DOHH2 (cell line): ENCODE data around the gene CORT.

Source experiments
- CTCF ChIP-seq: fragments of 200-600 bp; sonication (generic); IDR thresholded peaks from one replicate; pipeline ENCODE4 v1.5.1; 2014; ENCODE audit warnings: antibody characterized with exemption, mild to moderate bottlenecking, low read depth, low read length; ENCODE audit not compliant: poor library complexity, severe bottlenecking
- EZH2phosphoT487 ChIP-seq: fragments of 200-600 bp; sonication (generic); IDR thresholded peaks from 2 replicates; pipeline ENCODE4 v1.6.1; 2017; ENCODE audit warnings: borderline replicate concordance, mild to moderate bottlenecking, antibody characterized with exemption, low read length, moderate library complexity, mixed read lengths

GRCh38 chr1:10489291-10490055 is 39.6 kb downstream of the CORT start:
- TF ChIP-seq CTCF (no peak), EZH2phosphoT487 (no peak)
